22Rv1 (cell line): ENCODE data around the gene LRP11.

Experiments used
- H3K27ac ChIP-seq: fragments of 450-650 bp; 2 replicates; pipeline ENCODE4 v1.5.1; 2017
- CTCF ChIP-seq: fragments of 450-650 bp; IDR thresholded peaks from 2 replicates; pipeline ENCODE4 v1.5.1; 2017; ENCODE audit warnings: mild to moderate bottlenecking
- ZFX ChIP-seq: fragments of 450-650 bp; IDR thresholded peaks from 2 replicates; pipeline ENCODE4 v1.6.1; 2017; ENCODE audit warnings: antibody characterized with exemption, borderline replicate concordance

LRP11 gene

GRCh38 chr6:149843051-149843633 lies 21.0 kb downstream of the LRP11 start:
- no peak for TF ChIP-seq ZFX
- no peak for TF ChIP-seq CTCF
- H3K27ac ChIP-seq, result no peak overlapping the region

- TF ChIP-seq ZFX (no peak), CTCF (no peak)
- H3K27ac ChIP-seq, result no peak overlapping the region
These were observed 21.8 kb downstream of the LRP11 start for GRCh38 chr6:149842331-149842730.

GRCh38 chr6:149840345-149841075 lies 23.6 kb downstream of the LRP11 start:
- TF ChIP-seq CTCF (peak; percentile 83), ZFX (no peak)
- H3K27ac ChIP-seq, result no peak overlapping the region

- no peak overlapping the region for H3K27ac ChIP-seq
- TF ChIP-seq ZFX, result no peak
- TF ChIP-seq CTCF, result peak; percentile 91
These were observed 29.4 kb downstream of the LRP11 start for GRCh38 chr6:149834513-149835481.

- TF ChIP-seq ZFX, result no peak
- no peak for TF ChIP-seq CTCF
- no peak overlapping the region for H3K27ac ChIP-seq
These were observed 30.5 kb downstream of the LRP11 start for GRCh38 chr6:149833651-149834050.

GRCh38 chr6:149831308-149831820 lies 32.8 kb downstream of the LRP11 start:
- TF ChIP-seq CTCF (no peak), ZFX (no peak)

More at GRCh38 chr6:149831308-149831820, 32.8 kb downstream of the LRP11 start:
- peak overlapping the region; percentile 63 for H3K27ac ChIP-seq
